Tibial nerve (tissue), 4 donors: ENCODE results near the gene TSHZ2. TPM values are rescaled to one million over a fixed set of nuclear protein-coding genes. Genes with fewer than 3 reads are reported as not detected.

Experiments
- DNase-seq, 2 donors: peaks; one replicate each; pipeline ENCODE4 v3.0.0-alpha.2; 2019; ENCODE audit warnings: low spot score in 2 of 2
- H3K27ac ChIP-seq, 4 donors: fragments of 200-600 bp; sonication (generic) in 3 of 4; one replicate each; pipeline ENCODE4 v1.5.1; 2017 to 2019; ENCODE audit warnings: mild to moderate bottlenecking in 1 of 4
- H3K27me3 ChIP-seq, 2 donors: fragments of 200-600 bp; sonication (generic) in 1 of 2; one replicate each; pipeline versions ENCODE4 v1.5.1 to v1.6.0; 2017 to 2019
- H3K36me3 ChIP-seq, 3 donors: fragments of 200-600 bp; sonication (generic); one replicate each; pipeline ENCODE4 v1.5.1; 2018 to 2019
- H3K4me1 ChIP-seq, 4 donors: fragments of 200-600 bp; sonication (generic) in 3 of 4; one replicate each; pipeline ENCODE4 v1.5.1; 2017 to 2019
- H3K4me3 ChIP-seq, 4 donors: fragments of 200-600 bp; sonication (generic) in 3 of 4; one replicate each; pipeline ENCODE4 v1.5.1; 2017 to 2019; ENCODE audit warnings: mild to moderate bottlenecking in 1 of 4, moderate library complexity in 1 of 4
- H3K9me3 ChIP-seq, 4 donors: fragments of 200-600 bp; sonication (generic) in 3 of 4; one replicate each; pipeline ENCODE4 v1.5.1; 2017 to 2019
- CTCF ChIP-seq, 5 experiments: fragments of 200-600 bp in 3 of 5; fragments of 450-650 bp in 2 of 5; sonication (generic) in 3 of 5; IDR thresholded peaks; one replicate each; pipeline ENCODE4 v1.5.1; 2016 to 2019; ENCODE audit warnings: antibody characterized with exemption in 5 of 5, mild to moderate bottlenecking in 3 of 5, moderate library complexity in 2 of 5
- EP300 ChIP-seq, 2 donors: sonication (generic); formaldehyde crosslinking; IDR thresholded peaks; one replicate each; pipeline ENCODE4 v1.6.1; 2017; ENCODE audit warnings: antibody characterized with exemption in 2 of 2, mild to moderate bottlenecking in 1 of 2
- POLR2A ChIP-seq, 2 donors: fragments of 450-650 bp; IDR thresholded peaks; one replicate each; pipeline ENCODE4 v1.6.1; 2017; ENCODE audit warnings: antibody characterized with exemption in 2 of 2, mild to moderate bottlenecking in 2 of 2, moderate library complexity in 2 of 2
- WGBS, 2 donors: methylation state at CpG; one replicate each; pipeline ENCODE4 v1.1.5; 2018; 5-methylcytosine and 5-hydroxymethylcytosine counted together
- total RNA-seq, 4 donors: library from RNA; depleted of rRNA; stranded (reverse); fragments of >200 nt; gene quantifications; one replicate each; pipeline ENCODE4 v1.1.0, GENCODE V29; 2016

The TSHZ2 gene
- total RNA-seq, 4 donors from 2014 or later, result 20.9 to 33.7 (median 25.1) TPM

DNA sequence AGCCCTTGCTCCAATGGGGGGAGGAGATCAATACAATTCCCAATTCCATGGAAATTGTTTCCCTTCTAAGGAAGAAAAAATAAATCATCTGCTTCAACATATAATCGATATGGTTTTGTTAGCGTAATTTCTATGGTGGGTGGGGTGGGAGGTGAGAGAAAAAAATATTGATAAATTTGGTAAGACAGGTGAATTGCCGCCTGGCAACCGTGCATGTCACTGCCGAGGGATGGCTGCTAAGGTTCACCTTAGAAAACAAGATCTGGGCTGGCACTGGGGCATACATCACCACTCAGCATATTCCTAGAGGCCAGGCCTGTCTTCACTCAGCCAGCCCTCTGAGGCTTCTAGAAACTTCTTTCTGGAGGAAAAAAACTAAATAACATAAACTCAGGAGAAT is 517.4 kb downstream of the TSHZ2 start:
- Histone ChIP-seq H3K4me3 (no peak overlapping the region), H3K27me3 (no peaks in the 10 kb centered on the region), H3K27ac (no peak overlapping the region), H3K4me1 (peaks cover 0 to 16% (median 0%) of the 10 kb centered on the region in 4 donors), H3K9me3 (no peaks in the 10 kb centered on the region), H3K36me3 (no peaks in the 10 kb centered on the region)
- WGBS, 2 donors, result 95 to 96% methylated on average over 5 of the region's 5 CpGs
- no peak for DNase-seq
- TF ChIP-seq POLR2A (IDR thresholded peaks at IDR 0.05) (no peak), CTCF (IDR thresholded peaks at IDR 0.05) (no peak), EP300 (IDR thresholded peaks at IDR 0.05) (no peak)

- no peak for DNase-seq
- Histone ChIP-seq H3K36me3 (no peaks in the 10 kb centered on the region), H3K4me3 (no peak overlapping the region), H3K4me1 (peaks cover 0 to 16% (median 0%) of the 10 kb centered on the region in 4 donors), H3K27me3 (no peaks in the 10 kb centered on the region), H3K27ac (no peak overlapping the region), H3K9me3 (no peaks in the 10 kb centered on the region)
- no peak for TF ChIP-seq POLR2A (IDR thresholded peaks at IDR 0.05)
- no peak for TF ChIP-seq EP300 (IDR thresholded peaks at IDR 0.05)
- no peak for TF ChIP-seq CTCF (IDR thresholded peaks at IDR 0.05)
- 69 to 73% methylated on average over 3 of the region's 3 CpGs for WGBS, 2 donors
Measured at GRCh38 chr20:53490620-53491019, 518.5 kb downstream of the TSHZ2 start.

DNA sequence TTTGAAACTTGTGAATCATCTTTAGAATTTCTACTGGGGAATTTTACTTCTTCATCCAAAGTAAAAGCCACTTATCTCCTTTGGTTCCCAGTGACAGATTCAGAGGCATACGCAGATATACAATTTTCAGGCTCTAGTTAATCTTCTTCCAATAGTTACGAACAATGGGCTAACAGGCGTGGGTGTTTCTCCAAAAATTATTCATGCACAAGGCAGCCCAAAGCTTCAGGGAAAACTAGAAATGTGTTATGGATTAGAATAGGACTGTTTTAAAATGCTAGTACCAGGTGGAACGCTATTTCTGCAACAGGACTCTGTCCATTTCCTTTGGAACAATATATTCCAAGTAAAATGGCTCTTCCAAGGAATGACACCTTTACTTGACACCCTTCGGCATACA is 519.3 kb downstream of the TSHZ2 start:
- Histone ChIP-seq H3K4me1 (peaks cover 0 to 16% (median 0%) of the 10 kb centered on the region in 4 donors), H3K36me3 (no peaks in the 10 kb centered on the region), H3K4me3 (no peak overlapping the region), H3K27ac (no peak overlapping the region), H3K27me3 (no peaks in the 10 kb centered on the region), H3K9me3 (no peaks in the 10 kb centered on the region)
- no peak for DNase-seq
- no peak for TF ChIP-seq CTCF (IDR thresholded peaks at IDR 0.05)
- TF ChIP-seq EP300 (IDR thresholded peaks at IDR 0.05), result no peak
- no peak for TF ChIP-seq POLR2A (IDR thresholded peaks at IDR 0.05)
- 84 to 91% methylated on average over 5 of the region's 5 CpGs for WGBS, 2 donors

DNA sequence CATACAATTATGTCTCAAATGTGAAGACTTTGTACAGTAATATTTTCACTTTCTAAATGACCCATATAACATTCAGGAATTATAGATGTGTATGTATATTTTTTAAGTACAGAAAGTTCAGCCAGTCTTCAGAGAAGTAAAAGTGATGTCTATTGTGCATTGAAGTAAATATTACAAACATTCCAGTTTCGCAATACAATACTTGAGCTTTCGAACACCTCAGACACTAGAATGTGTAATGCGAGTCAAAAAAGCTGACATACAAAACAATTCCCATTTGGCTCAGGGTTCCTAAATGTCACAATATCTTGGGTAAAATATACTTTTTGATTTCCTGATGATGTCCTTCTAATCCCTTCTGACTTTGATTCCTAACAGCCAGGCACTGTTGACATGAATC is 520.1 kb downstream of the TSHZ2 start:
- no peaks in the 10 kb centered on the region for H3K9me3 ChIP-seq
- H3K36me3 ChIP-seq, result no peaks in the 10 kb centered on the region
- DNase-seq, result no peak
- 89% methylated on average over 3 of the region's 3 CpGs for WGBS, 2 donors
- no peak overlapping the region for H3K27ac ChIP-seq
- no peaks in the 10 kb centered on the region for H3K27me3 ChIP-seq
- TF ChIP-seq CTCF (IDR thresholded peaks at IDR 0.05) (no peak), EP300 (IDR thresholded peaks at IDR 0.05) (no peak), POLR2A (IDR thresholded peaks at IDR 0.05) (no peak)
- peaks cover 0 to 16% (median 0%) of the 10 kb centered on the region in 4 donors for H3K4me1 ChIP-seq
- H3K4me3 ChIP-seq, result no peak overlapping the region

- DNase-seq, result no peak
- 21 to 28% methylated on average over 4 of the region's 4 CpGs for WGBS, 2 donors
- H3K4me3 ChIP-seq, result no peak overlapping the region
- H3K9me3 ChIP-seq, result no peaks in the 10 kb centered on the region
- peaks cover 0 to 16% (median 0%) of the 10 kb centered on the region in 4 donors for H3K4me1 ChIP-seq
- H3K27ac ChIP-seq, result no peak overlapping the region
- H3K36me3 ChIP-seq, result no peaks in the 10 kb centered on the region
- no peaks in the 10 kb centered on the region for H3K27me3 ChIP-seq
- TF ChIP-seq EP300 (IDR thresholded peaks at IDR 0.05), result no peak
- TF ChIP-seq POLR2A (IDR thresholded peaks at IDR 0.05), result no peak
- TF ChIP-seq CTCF (IDR thresholded peaks at IDR 0.05), result no peak
Measured at GRCh38 chr20:53493311-53493857, 521.2 kb downstream of the TSHZ2 start.
